Skin of body (tissue), 2 donors: ENCODE results near the gene ZNF140. TPM values are rescaled to one million over a fixed set of nuclear protein-coding genes. Genes with fewer than 3 reads are reported as not detected.

Experiments used
- DNase-seq: peaks from one replicate; lab custom pipeline; 2025; lab: John Stamatoyannopoulos, UW
- total RNA-seq: library from RNA; depleted of rRNA; stranded (reverse); fragments of >200 nt; gene quantifications from one replicate; pipeline ENCODE4 v1.2.3, GENCODE V29; 2014

Gene ZNF140
- 39.3 TPM for total RNA-seq

- peak; percentile 98 for DNase-seq
Measured at GRCh38 chr12:133080368-133081158, at the start of gene ZNF140. ZNF140 (plus strand) TSS chr12:133080923; CDS start chr12:133081321, 398 bp downstream.

- DNase-seq: peak; percentile 99
Measured at GRCh38 chr12:133037207-133038005, 43.3 kb upstream of the ZNF140 start, which contains the start of gene ZNF84. ZNF84 (plus strand) TSS chr12:133037509; CDS start chr12:133041468, 3,959 bp downstream.

- no peak for DNase-seq
Measured at GRCh38 chr12:133038118-133038709, 42.5 kb upstream of the ZNF140 start.

- no peak for DNase-seq
Measured at GRCh38 chr12:133046698-133047097, 34.0 kb upstream of the ZNF140 start.

DNA sequence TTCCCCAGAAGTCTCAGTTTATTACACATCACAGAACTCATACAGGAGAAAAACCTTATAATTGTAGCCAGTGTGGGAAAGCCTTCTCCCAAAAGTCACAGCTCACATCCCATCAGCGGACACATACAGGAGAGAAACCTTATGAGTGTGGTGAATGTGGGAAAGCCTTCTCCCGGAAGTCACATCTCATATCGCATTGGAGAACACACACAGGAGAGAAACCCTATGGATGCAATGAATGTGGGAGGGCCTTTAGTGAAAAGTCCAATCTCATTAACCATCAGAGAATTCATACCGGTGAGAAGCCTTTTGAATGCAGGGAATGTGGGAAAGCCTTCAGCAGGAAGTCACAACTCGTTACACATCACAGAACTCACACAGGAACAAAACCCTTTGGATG is 23.3 kb upstream of the ZNF140 start:
- no peak for DNase-seq

- no peak for DNase-seq
Measured at GRCh38 chr12:133058203-133059113, 22.3 kb upstream of the ZNF140 start.

- DNase-seq: no peak
Measured at GRCh38 chr12:133061954-133062353, 18.8 kb upstream of the ZNF140 start.

DNA sequence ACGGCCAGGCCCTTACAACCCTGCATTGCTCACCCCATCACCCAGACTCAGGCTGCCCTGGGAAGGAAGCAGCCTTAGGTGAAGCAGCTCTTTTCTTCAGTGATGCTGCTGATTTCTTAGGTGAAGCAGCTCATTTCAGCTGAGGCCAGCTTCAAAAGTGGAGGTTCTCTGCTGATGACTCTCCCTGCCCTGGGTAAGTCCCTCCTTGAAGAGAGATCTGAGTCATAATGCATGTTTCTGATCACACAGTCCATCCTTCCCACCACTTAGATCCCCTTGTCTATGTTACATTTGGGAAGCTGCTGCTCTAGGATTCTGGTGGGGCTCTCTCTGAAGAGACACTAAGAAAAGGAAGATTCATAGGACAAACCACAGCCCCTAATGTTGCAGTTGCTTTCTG is 17.2 kb upstream of the ZNF140 start:
- no peak for DNase-seq

DNA sequence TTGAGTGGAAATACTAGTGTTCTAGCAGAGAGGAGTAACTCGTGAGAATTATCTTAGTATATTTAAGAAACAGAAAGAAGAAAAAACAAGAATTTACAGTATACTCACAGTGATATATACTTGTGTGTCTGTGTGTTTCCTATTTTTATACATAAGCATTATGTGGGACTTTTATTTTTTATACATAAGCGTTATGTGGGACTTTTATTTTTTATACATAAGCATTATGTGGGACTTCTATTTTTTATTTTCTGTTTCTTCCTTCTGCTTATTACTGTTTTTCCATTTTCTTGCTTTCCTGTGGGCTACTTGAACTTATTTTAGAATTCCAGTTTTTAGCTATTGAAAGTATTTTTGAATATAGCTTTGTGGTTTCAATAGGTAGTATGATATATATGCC is 6.9 kb upstream of the ZNF140 start:
- no peak for DNase-seq

DNA sequence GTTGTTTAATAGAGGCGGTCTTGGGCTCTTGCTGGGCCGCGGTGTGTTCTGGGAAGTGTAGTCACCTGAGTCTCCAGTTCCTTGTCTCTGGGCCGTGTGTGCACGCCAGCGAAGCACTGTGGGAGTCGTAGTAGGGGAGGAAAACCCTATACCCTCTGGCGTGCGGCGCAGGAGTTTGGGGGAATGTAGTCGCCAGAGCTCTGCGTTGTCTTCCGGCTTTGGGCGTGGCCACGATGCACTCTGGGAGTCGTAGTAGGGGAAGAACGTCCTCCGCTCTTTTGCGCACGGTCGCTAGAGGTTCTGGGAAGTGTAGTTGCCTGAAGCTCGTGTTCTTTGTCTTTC is 726 bp upstream of the ZNF140 start:
- DNase-seq: peak; percentile 99

GRCh38 chr12:133081159-133081780 is 547 bp downstream of the ZNF140 start:
- peak; percentile 67 for DNase-seq

DNA sequence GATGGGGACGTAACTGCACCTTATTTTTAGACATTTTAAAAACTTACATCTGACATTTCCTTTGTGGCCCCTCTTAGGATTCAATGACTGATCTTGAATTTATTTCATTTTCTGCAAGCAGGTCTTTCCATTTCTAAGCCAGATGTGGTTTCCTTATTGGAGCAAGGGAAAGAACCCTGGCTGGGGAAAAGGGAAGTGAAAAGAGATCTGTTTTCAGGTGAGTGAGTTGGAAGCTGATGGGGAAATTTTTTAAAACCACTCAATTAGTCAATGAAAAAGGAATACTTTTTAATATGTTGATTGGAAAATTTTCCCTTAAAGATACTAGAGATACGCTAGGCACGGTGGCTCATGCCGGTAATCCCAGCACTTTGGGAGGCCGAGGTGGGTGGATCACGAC is 2.6 kb downstream of the ZNF140 start:
- no peak for DNase-seq

- DNase-seq: no peak
Measured at GRCh38 chr12:133105620-133106019, 24.9 kb downstream of the ZNF140 start.

DNA sequence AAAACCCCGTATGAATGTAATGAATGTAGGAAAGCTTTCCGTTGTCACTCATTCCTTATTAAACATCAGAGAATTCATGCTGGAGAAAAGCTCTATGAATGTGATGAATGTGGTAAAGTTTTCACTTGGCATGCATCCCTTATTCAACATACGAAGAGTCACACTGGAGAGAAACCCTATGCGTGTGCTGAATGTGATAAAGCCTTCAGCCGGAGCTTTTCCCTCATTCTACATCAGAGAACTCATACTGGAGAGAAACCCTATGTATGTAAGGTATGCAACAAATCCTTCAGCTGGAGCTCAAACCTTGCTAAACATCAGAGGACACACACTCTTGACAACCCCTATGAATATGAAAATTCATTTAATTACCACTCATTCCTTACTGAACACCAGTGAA is 25.5 kb downstream of the ZNF140 start:
- no peak for DNase-seq

DNA sequence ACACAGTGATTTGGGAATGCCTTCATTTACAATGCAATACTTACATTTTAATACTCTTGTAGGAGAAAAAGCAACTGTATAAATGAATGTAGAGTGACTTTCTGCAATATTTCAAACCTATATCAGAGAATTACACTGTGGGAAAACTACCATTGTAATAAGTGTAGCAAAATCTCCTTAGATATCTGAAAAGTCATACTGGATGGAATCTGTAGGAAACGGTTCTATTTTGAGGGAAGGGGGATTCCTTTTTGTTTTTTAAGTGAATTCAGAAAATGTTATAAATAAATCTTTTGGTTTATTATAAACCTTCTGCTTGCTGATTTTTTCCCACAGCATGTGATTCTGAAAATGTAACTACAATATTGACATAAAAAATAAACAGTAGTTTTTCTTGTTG is 26.4 kb downstream of the ZNF140 start:
- DNase-seq: no peak

- no peak for DNase-seq
Measured at GRCh38 chr12:133108150-133108549, 27.4 kb downstream of the ZNF140 start.

GRCh38 chr12:133120385-133121191 is 39.9 kb downstream of the ZNF140 start:
- no peak for DNase-seq

DNA sequence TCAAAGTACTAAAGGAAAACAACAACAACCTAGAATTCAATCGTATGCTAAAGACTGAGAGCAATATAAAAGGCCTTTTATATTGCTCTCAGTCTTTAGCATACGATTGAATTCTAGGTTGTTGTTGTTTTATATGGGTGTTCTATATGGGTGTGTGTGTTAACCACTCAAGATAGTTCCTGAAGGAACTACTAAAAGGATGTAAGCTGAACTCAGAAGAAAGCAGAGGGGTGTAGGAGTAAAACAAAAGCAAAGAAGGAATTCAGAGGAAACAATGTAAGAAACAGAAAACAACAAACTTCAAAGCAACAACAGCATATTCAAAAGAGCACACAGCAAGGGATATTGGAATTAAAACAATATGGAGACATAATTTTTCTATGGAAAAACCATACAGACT is 44.0 kb downstream of the ZNF140 start:
- no peak for DNase-seq

GRCh38 chr12:133129368-133130037 is 48.8 kb downstream of the ZNF140 start:
- DNase-seq: no peak
